Loucy (cell line): ENCODE data around the gene FAP.

Source experiments
- EZH2phosphoT487 ChIP-seq: fragments of 200-600 bp; IDR thresholded peaks from 2 replicates; pipeline ENCODE4 v1.6.1; 2018; ENCODE audit warnings: antibody characterized with exemption, mild to moderate bottlenecking, moderate library complexity, borderline replicate concordance
- TF ChIP-seq, protein P1 (sequence below): fragments of 200-600 bp; sonication (generic); conservative IDR thresholded peaks from 2 replicates; pipeline ENCODE4 v1.5.1; 2014; ENCODE audit warnings: mild to moderate bottlenecking, antibody characterized with exemption, low read length

DNA sequence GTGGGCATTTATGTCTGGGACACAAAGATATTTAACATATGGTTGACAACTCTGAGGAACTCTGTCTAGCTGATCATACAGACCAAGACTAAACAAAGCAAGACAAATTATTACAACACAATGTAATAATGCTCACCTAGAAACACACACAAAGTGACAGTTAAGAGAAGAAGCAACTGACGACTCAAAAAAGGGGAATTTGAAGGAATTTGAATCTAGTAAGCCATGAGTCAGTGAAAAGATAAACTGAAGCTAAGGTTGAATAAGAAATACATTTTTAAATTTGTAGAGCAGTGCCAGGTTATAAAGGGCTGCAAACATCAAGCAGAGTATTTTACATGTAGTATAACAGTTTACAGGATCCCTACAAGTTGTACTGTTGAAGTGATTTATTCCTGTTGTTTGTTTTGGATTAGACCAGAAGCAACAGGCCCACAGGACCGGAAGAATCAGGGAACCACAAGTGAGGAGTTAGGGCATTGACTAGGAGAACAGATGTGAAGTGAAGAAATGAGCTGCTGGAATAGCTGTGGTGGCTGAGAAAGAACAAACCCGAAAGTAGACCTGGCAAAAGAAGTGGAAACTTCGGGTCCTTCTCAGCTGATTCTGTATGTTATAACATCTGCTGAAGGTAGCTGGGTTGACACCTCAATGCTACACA, 39.6 kb upstream of the FAP start:
- TF ChIP-seq, protein P1, sequence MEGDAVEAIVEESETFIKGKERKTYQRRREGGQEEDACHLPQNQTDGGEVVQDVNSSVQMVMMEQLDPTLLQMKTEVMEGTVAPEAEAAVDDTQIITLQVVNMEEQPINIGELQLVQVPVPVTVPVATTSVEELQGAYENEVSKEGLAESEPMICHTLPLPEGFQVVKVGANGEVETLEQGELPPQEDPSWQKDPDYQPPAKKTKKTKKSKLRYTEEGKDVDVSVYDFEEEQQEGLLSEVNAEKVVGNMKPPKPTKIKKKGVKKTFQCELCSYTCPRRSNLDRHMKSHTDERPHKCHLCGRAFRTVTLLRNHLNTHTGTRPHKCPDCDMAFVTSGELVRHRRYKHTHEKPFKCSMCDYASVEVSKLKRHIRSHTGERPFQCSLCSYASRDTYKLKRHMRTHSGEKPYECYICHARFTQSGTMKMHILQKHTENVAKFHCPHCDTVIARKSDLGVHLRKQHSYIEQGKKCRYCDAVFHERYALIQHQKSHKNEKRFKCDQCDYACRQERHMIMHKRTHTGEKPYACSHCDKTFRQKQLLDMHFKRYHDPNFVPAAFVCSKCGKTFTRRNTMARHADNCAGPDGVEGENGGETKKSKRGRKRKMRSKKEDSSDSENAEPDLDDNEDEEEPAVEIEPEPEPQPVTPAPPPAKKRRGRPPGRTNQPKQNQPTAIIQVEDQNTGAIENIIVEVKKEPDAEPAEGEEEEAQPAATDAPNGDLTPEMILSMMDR, result no peak
- no peak for TF ChIP-seq EZH2phosphoT487
